ENCODE measurements around the gene LYST. TPM values are rescaled to one million over a fixed set of nuclear protein-coding genes. Genes with fewer than 3 reads are reported as not detected.
A peak's percentile ranks its signal among the peaks of the same experiment; 100 is the strongest.

LYST gene
- polyA plus RNA-seq, 3 donors = 46.3 to 128 (median 67.9) TPM

GRCh38 chr1:235873571-235873970, 6.9 kb upstream of the LYST start:
- Histone ChIP-seq H3K27me3 (ENCODE audit: control insufficient read depth in 2 of 2, insufficient read depth in 2 of 2, low read length in 2 of 2) (no peaks in the 10 kb centered on the region), H3K27ac (ENCODE audit: low read depth in 1 of 2, low read length in 2 of 2) (no peak overlapping the region), H3K9me3 (replicated peaks in 1 of 2; ENCODE audit: control insufficient read depth in 1 of 2, insufficient read depth in 1 of 2, low read length in 2 of 2) (no peaks in the 10 kb centered on the region), H3K4me2 (replicated peaks; ENCODE audit: extremely low read depth, low read length, poor library complexity, severe bottlenecking) (no peak overlapping the region), H4K20me1 (ENCODE audit: insufficient read depth, low read length) (no peaks in the 10 kb centered on the region), H3K79me2 (ENCODE audit: insufficient read depth, low read length) (peaks cover 13% of the 10 kb centered on the region), H3K4me3 (replicated peaks in 1 of 3; ENCODE audit: low read depth in 2 of 3, low read length in 3 of 3) (no peak overlapping the region), H3K9ac (ENCODE audit: insufficient read depth, low read length, poor library complexity, severe bottlenecking) (no peak overlapping the region), H3K36me3 (replicated peaks in 1 of 2; ENCODE audit: control insufficient read depth in 1 of 2, insufficient read depth in 2 of 2, low read length in 2 of 2) (no peaks in the 10 kb centered on the region), H3K4me1 (ENCODE audit: control insufficient read depth in 1 of 2, insufficient read depth in 2 of 2, low read length in 2 of 2) (peaks cover 39 to 42% of the 10 kb centered on the region in 2 donors), H2AFZ (ENCODE audit: insufficient read depth, low read depth, low read length, poor library complexity, severe bottlenecking) (no peak overlapping the region)
- DNase-seq = no peak
- H3K4me3 Mint-ChIP-seq = no peak overlapping the region
- no peaks in the 10 kb centered on the region for H3K27me3 Mint-ChIP-seq (ENCODE audit: low read depth in 3 of 3)
- H3K27ac Mint-ChIP-seq = no peak overlapping the region
- WGBS (ENCODE audit: insufficient coverage) = 100% methylated on average over 1 of the region's 2 CpGs
- intact Hi-C loops (cut with micrococcal nuclease) = no loop called here
- TF ChIP-seq CTCF (IDR thresholded peaks at IDR 0.05) = no peak
- H3K36me3 Mint-ChIP-seq = no peaks in the 10 kb centered on the region
- no peaks in the 10 kb centered on the region for H3K9me3 Mint-ChIP-seq
- peaks cover 41% of the 10 kb centered on the region for H3K4me1 Mint-ChIP-seq

- Mint-ChIP-seq H3K9me3 (no peaks in the 10 kb centered on the region), H3K27me3 (ENCODE audit: low read depth in 3 of 3) (no peaks in the 10 kb centered on the region), H3K4me1 (peaks cover 41% of the 10 kb centered on the region), H3K27ac (peak overlapping the region in 1 of 7 donors; percentile 10), H3K36me3 (no peaks in the 10 kb centered on the region), H3K4me3 (no peak overlapping the region)
- no peak for TF ChIP-seq CTCF (IDR thresholded peaks at IDR 0.05)
- Histone ChIP-seq H3K79me2 (ENCODE audit: insufficient read depth, low read length) (peaks cover 17% of the 10 kb centered on the region), H3K36me3 (replicated peaks in 1 of 2; ENCODE audit: control insufficient read depth in 1 of 2, insufficient read depth in 2 of 2, low read length in 2 of 2) (no peaks in the 10 kb centered on the region), H4K20me1 (ENCODE audit: insufficient read depth, low read length) (no peaks in the 10 kb centered on the region), H3K4me2 (replicated peaks; ENCODE audit: extremely low read depth, low read length, poor library complexity, severe bottlenecking) (no peak overlapping the region), H3K9ac (ENCODE audit: insufficient read depth, low read length, poor library complexity, severe bottlenecking) (no peak overlapping the region), H3K4me1 (ENCODE audit: control insufficient read depth in 1 of 2, insufficient read depth in 2 of 2, low read length in 2 of 2) (peaks cover 37 to 42% of the 10 kb centered on the region in 2 donors), H3K4me3 (replicated peaks in 1 of 3; ENCODE audit: low read depth in 2 of 3, low read length in 3 of 3) (no peak overlapping the region), H2AFZ (ENCODE audit: insufficient read depth, low read depth, low read length, poor library complexity, severe bottlenecking) (no peak overlapping the region), H3K27me3 (ENCODE audit: control insufficient read depth in 2 of 2, insufficient read depth in 2 of 2, low read length in 2 of 2) (no peaks in the 10 kb centered on the region), H3K9me3 (replicated peaks in 1 of 2; ENCODE audit: control insufficient read depth in 1 of 2, insufficient read depth in 1 of 2, low read length in 2 of 2) (no peaks in the 10 kb centered on the region), H3K27ac (ENCODE audit: low read depth in 1 of 2, low read length in 2 of 2) (no peak overlapping the region)
- DNase-seq = no peak
- intact Hi-C loops (cut with micrococcal nuclease) = no loop called here
- no CpG with 5 or more reads among the region's 1 CpG for WGBS (ENCODE audit: insufficient coverage)
Measured at GRCh38 chr1:235873045-235873444, 6.3 kb upstream of the LYST start.

Measured in CD14-positive monocyte (primary cell).